ENCODE results near the gene KTN1. TPM values are rescaled to one million over a fixed set of nuclear protein-coding genes. Genes with fewer than 3 reads are reported as not detected.

The KTN1 gene
- total RNA-seq, 1 experiment from 2014 or later = 217 TPM

GRCh38 chr14:55603401-55603953 lies 23.5 kb downstream of the KTN1 start:
- in situ Hi-C loops (cut with HindIII; ENCODE audit: low pct_unique_long_range_greater_than_20kb, low sequenced_read_pairs) = no loop called here

GRCh38 chr14:55604488-55604887 lies 24.5 kb downstream of the KTN1 start:
- in situ Hi-C loops (cut with HindIII; ENCODE audit: low pct_unique_long_range_greater_than_20kb, low sequenced_read_pairs) = no loop called here
- DNase-seq (ENCODE audit: low read depth) = no peak

More at GRCh38 chr14:55603401-55603953, 23.5 kb downstream of the KTN1 start:
- no peak for DNase-seq (ENCODE audit: low read depth)

- peak; percentile 33 for DNase-seq (ENCODE audit: low read depth)
- in situ Hi-C loops (cut with HindIII; ENCODE audit: low pct_unique_long_range_greater_than_20kb, low sequenced_read_pairs) = no loop called here
These were observed 25.0 kb downstream of the KTN1 start for GRCh38 chr14:55604900-55605418.

GRCh38 chr14:55605793-55606192 lies 25.8 kb downstream of the KTN1 start:
- in situ Hi-C loops (cut with HindIII; ENCODE audit: low pct_unique_long_range_greater_than_20kb, low sequenced_read_pairs) = no loop called here
- peak; percentile 69 for DNase-seq (ENCODE audit: low read depth)

GRCh38 chr14:55607386-55607785 lies 27.4 kb downstream of the KTN1 start:
- DNase-seq (ENCODE audit: low read depth) = no peak
- in situ Hi-C loops (cut with HindIII; ENCODE audit: low pct_unique_long_range_greater_than_20kb, low sequenced_read_pairs) = no loop called here

- in situ Hi-C loops (cut with HindIII; ENCODE audit: low pct_unique_long_range_greater_than_20kb, low sequenced_read_pairs) = no loop called here
These were observed 29.7 kb downstream of the KTN1 start for GRCh38 chr14:55609681-55610080.

GRCh38 chr14:55610713-55611370 lies 30.8 kb downstream of the KTN1 start:
- no peak for DNase-seq (ENCODE audit: low read depth)
- in situ Hi-C loops (cut with HindIII; ENCODE audit: low pct_unique_long_range_greater_than_20kb, low sequenced_read_pairs) = no loop called here

More at GRCh38 chr14:55609681-55610080, 29.7 kb downstream of the KTN1 start:
- DNase-seq (ENCODE audit: low read depth) = no peak

- in situ Hi-C loops (cut with HindIII; ENCODE audit: low pct_unique_long_range_greater_than_20kb, low sequenced_read_pairs) = no loop called here
These were observed 31.9 kb downstream of the KTN1 start for GRCh38 chr14:55611859-55612258.

GRCh38 chr14:55614304-55614703 lies 34.3 kb downstream of the KTN1 start:
- no peak for DNase-seq (ENCODE audit: low read depth)
- in situ Hi-C loops (cut with HindIII; ENCODE audit: low pct_unique_long_range_greater_than_20kb, low sequenced_read_pairs) = no loop called here

More at GRCh38 chr14:55611859-55612258, 31.9 kb downstream of the KTN1 start:
- DNase-seq (ENCODE audit: low read depth) = no peak

- in situ Hi-C loops (cut with HindIII; ENCODE audit: low pct_unique_long_range_greater_than_20kb, low sequenced_read_pairs) = no loop called here
- no peak for DNase-seq (ENCODE audit: low read depth)
These were observed 40.3 kb downstream of the KTN1 start for GRCh38 chr14:55620277-55620676.

- in situ Hi-C loops (cut with HindIII; ENCODE audit: low pct_unique_long_range_greater_than_20kb, low sequenced_read_pairs) = no loop called here
- no peak for DNase-seq (ENCODE audit: low read depth)
These were observed 41.0 kb downstream of the KTN1 start for GRCh38 chr14:55620981-55621380.

- in situ Hi-C loops (cut with HindIII; ENCODE audit: low pct_unique_long_range_greater_than_20kb, low sequenced_read_pairs) = no loop called here
- no peak for DNase-seq (ENCODE audit: low read depth)
These were observed 41.4 kb downstream of the KTN1 start for GRCh38 chr14:55621391-55621790.

GRCh38 chr14:55624913-55625312 lies 44.9 kb downstream of the KTN1 start:
- in situ Hi-C loops (cut with HindIII; ENCODE audit: low pct_unique_long_range_greater_than_20kb, low sequenced_read_pairs) = no loop called here
- no peak for DNase-seq (ENCODE audit: low read depth)

- DNase-seq (ENCODE audit: low read depth) = no peak
- in situ Hi-C loops (cut with HindIII; ENCODE audit: low pct_unique_long_range_greater_than_20kb, low sequenced_read_pairs) = no loop called here
These were observed 45.5 kb downstream of the KTN1 start for GRCh38 chr14:55625481-55625880.

GRCh38 chr14:55626131-55626530 lies 46.1 kb downstream of the KTN1 start:
- no peak for DNase-seq (ENCODE audit: low read depth)
- in situ Hi-C loops (cut with HindIII; ENCODE audit: low pct_unique_long_range_greater_than_20kb, low sequenced_read_pairs) = no loop called here

GRCh38 chr14:55628426-55628825 lies 48.4 kb downstream of the KTN1 start:
- in situ Hi-C loops (cut with HindIII; ENCODE audit: low pct_unique_long_range_greater_than_20kb, low sequenced_read_pairs) = no loop called here
- no peak for DNase-seq (ENCODE audit: low read depth)

- DNase-seq (ENCODE audit: low read depth) = no peak
- in situ Hi-C loops (cut with HindIII; ENCODE audit: low pct_unique_long_range_greater_than_20kb, low sequenced_read_pairs) = no loop called here
These were observed 58.7 kb downstream of the KTN1 start for GRCh38 chr14:55638665-55639064.

- no peak for DNase-seq (ENCODE audit: low read depth)
- in situ Hi-C loops (cut with HindIII; ENCODE audit: low pct_unique_long_range_greater_than_20kb, low sequenced_read_pairs) = no loop called here
These were observed 61.3 kb downstream of the KTN1 start for GRCh38 chr14:55641290-55641689.

GRCh38 chr14:55641954-55642353 lies 61.9 kb downstream of the KTN1 start:
- in situ Hi-C loops (cut with HindIII; ENCODE audit: low pct_unique_long_range_greater_than_20kb, low sequenced_read_pairs) = no loop called here

GRCh38 chr14:55645145-55645544 lies 65.1 kb downstream of the KTN1 start:
- in situ Hi-C loops (cut with HindIII; ENCODE audit: low pct_unique_long_range_greater_than_20kb, low sequenced_read_pairs) = no loop called here

More at GRCh38 chr14:55641954-55642353, 61.9 kb downstream of the KTN1 start:
- DNase-seq (ENCODE audit: low read depth) = no peak

More at GRCh38 chr14:55645145-55645544, 65.1 kb downstream of the KTN1 start:
- DNase-seq (ENCODE audit: low read depth) = no peak

All from Caki2 (cell line).